ENCODE data around the gene WNT7B. TPM values are rescaled to one million over a fixed set of nuclear protein-coding genes. Genes with fewer than 3 reads are reported as not detected.

Gene WNT7B
- 10 to 100 TPM in 1 of 12 donors, 1 to 10 TPM in 2, under 1 TPM in 6, not detected in 3; 0.04 to 15.2 (median 0.19) TPM for polyA plus RNA-seq (ENCODE audit: insufficient read length in 12 of 12)
- long read RNA-seq, donor 1: 0 reads
- long read RNA-seq, donor 2: 0 reads
- long read RNA-seq, donor 3: 0 reads
- long read RNA-seq, donor 4: 0 reads
- long read RNA-seq, donor 5: 0 reads
- long read RNA-seq, donor 6: 0 reads
- long read RNA-seq, donor 7: 0 reads
- long read RNA-seq, donor 8: 0 reads
- long read RNA-seq, donor 9: 0 reads
- long read RNA-seq, donor 10: 0 reads
- long read RNA-seq, donor 11: 0 reads

- DNase-seq: no peak
Observed at GRCh38 chr22:45977003-45977411, at the start of gene WNT7B. WNT7B (minus strand) TSS chr22:45977162; CDS start chr22:45976754, 408 bp downstream.

- no peak for DNase-seq
Observed at GRCh38 chr22:46025973-46026898, 49.3 kb upstream of the WNT7B start.

GRCh38 chr22:46025225-46025972 is 48.4 kb upstream of the WNT7B start:
- DNase-seq: no peak

DNA sequence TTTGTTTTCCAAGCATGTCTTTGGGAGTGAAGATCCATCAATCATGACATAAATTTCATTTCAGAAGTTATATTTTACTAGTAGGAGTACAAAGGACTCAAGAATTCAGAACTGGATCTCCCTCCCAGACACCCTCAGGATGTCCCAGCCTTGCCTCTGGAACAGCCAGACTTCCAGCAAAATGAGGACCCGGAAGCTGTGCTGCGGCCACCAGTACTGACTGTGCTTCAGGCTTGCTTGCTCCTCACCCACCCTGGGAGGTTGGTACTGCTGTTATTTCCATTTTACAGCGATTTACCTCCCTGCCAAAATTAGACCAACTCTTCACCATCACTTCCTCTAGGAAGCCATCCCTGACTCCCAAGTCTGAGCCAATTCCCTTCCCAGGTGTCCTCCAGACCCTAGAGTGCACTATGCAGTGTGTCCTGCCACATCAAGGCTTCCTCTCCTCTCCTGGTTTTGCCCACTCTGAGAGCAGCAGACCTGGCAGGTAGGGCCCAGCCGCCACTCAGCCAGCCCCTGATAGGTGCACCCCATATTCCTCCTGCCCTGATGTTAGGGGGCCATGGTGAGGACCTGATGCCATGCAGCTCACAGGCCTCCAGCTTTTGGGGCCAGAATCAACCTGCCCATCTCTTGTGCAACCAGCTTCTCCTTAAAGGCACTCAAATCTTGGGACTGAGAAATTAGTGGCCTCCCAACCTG is 47.3 kb upstream of the WNT7B start:
- no peak for DNase-seq

- peak; percentile 69 for DNase-seq
Observed at GRCh38 chr22:46023558-46023981, 46.6 kb upstream of the WNT7B start.

DNA sequence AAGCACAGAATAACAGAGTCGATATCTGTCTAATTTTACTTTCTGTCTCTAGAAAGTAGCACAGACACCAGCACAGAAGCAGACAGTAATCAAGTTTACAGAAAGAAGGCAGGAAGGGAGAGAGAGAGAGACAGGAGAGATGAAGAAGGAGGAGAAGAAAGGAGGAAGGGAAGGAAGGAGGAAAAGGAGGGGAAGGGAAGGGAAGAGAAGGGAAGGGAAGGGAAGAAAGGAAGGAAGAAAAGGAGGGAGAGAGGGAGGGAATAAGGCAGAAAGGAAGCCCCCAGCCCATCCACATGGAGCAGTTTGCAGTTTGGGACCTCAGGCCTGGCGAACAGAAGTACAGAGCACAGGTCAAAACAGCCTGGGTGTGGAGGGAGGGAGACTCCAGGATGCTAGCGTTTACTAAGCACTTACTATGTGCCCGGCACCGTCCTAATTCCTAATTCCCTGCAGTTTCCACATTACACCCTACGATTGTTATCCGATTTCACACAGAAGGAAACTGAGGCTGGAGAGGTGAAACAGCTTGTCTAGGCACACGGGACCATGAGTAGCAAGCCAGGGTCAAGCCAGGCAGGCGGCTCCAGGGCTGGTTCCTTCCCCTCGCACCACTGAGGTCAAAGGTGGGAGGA is 46.0 kb upstream of the WNT7B start:
- no peak for DNase-seq

DNA sequence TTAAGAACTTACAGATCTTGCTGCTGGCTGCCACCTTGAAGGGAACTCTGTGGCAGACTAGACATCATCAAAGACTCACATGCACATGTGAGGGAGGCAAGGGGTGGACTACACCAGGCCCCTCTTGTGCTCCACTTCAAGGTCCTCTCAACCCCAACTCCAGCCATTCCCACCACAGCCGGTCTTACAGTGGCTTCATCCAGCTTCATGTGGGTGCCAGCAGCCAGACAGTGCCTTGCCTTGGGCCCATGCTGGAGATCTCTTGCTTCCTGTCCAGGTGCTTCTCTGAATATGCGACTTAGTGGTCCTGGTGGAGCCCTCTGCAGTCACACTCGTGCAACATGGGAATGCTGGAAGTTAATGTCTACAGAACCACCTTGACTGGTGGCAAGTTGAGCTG is 44.6 kb upstream of the WNT7B start:
- DNase-seq: no peak

- DNase-seq: no peak
Observed at GRCh38 chr22:46019351-46019750, 42.4 kb upstream of the WNT7B start.

DNA sequence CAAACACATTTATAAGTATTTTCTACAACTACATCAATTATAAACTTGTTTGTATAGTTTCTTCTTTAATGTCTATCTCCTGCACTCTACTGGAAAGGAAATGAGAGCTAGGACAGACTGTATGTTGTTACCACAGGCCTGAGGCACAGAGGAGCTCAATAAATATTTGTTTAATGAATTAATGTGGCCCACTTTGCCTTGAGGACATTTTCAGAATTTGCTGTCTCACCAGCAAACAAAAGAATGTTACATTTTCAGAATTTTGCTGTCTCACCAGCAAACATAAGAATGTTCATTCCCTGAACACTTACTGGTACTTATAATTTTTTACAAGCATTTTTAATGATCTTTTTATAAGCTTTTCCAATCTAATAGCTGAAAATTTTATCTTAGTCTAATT is 41.9 kb upstream of the WNT7B start:
- no peak for DNase-seq

- DNase-seq: no peak
Observed at GRCh38 chr22:46017166-46017565, 40.2 kb upstream of the WNT7B start.

DNA sequence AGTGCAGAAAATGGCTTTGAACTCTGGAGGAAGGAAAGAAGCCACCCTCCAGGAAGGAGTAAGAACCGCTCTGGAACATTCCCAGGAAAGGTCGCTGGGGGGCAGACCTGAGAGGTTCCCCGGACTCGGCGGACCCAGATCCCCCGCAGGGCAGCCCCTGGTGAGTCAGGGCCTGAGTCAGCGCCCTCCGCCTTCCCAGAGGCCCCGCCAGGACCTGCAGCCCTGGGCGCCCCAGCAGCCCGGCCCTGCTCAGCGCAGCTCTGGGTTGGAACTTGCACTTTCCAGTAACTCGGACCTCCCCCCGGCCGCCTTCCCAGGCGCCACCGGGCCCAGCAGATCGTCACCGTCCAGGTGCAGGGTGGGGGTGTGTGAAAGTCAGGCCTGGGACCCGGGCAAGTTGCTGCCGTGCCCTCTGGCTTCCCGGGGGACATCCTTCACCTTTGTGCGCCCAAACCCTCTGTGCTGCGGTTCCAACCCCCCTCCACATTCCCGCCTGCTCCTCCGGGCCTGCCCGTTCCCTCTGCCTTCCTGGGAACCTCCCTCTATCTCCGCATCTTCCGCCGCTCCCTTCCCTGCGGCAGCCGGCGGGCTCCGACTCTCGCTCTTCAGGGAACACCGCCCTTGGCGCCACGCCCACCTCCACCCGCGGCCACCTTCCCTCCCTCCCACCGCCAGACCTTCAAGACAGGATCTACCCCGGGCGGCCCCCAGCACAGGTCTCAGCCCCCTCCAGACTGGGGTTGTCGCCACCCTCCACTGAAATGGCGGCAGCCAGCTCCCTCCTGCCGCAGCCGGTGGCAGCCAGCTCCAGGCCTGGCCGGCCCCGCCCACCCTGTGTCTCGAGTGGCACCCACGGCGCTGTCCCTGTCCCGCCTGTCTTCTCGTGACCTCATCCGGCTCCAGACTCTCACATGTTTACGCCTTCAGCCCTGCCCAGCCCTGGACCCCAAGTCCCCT is 36.8 kb upstream of the WNT7B start:
- peak; percentile 83 for DNase-seq

DNA sequence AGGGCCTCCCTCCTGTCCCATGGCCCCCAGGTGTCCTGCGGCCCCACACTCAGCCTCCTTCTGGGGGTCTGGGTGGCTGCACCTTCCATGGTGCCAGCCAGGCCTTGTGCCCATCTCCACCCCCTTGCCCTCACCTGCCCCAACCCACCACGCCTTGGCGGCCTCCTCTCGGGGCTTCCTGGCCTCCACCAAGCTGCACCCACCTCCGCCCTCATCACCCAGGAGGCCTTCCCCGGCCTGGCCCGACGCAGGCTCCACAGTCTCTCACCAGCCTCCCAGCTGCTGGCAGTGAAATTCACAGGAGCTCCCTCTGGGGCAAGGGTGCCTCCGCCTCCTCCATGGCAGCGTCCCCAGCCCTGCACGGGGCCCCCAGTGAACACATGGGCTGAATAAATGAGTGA is 35.9 kb upstream of the WNT7B start:
- DNase-seq: no peak

DNA sequence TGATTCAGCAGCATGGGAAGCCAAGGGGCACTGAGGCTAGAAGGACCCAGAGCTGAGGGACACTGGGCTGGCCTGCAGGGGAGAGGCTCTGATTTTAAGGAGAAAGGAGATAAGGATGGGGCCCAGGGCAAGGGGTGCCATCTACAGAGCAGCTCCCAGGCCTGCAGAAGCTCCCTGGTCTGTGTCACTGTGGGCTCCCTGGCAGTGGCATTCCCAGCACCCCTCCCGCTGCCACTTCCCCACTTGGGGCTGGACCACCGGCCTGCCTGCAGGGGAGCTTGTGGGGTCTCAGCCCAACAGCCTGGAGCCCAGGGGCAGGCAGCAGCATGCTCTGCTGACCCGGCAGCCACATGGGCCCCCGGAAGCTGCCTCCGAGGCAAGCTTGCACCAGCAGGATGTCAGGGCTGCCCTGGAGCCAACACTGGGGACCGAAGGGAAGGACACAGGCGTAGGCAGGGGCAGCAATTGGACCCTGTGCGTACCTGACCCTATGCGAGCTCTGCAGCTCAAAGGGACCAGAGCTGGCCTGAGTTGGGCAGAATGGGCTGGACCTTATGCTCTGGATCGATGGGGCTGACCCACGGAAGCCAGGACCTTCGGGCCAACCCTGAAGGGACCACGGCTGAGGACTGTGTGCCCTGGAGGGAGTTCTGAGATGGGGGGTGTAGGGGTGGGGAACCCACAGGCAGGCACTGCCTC is 35.4 kb upstream of the WNT7B start:
- no peak for DNase-seq

DNA sequence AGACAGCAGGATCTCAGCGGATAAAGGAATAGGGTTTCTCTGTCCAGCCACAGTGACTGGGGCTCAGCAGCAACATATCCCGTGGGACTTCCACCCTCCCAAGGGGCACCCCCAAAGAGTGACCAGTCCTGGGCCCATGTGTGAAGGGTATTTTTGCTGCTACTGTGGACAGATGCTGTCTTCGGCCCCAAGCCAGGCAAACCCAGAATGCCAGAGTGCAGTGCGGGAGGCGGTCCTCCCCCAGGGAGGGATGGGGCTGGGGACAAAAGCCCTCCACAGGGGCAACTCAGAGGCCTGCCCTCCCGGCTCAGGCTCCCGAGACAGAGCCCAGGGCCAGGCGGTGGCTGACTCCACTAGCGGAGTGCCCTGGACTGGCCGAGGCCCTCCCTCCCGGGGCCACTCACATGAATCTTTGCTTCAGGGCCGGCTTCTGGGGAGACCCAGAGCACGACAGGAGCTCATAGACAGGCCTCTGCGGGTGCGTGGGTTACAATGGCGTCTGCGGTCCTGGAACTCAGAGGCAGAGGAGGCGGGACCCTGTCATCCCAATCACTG is 34.7 kb upstream of the WNT7B start:
- no peak for DNase-seq

DNA sequence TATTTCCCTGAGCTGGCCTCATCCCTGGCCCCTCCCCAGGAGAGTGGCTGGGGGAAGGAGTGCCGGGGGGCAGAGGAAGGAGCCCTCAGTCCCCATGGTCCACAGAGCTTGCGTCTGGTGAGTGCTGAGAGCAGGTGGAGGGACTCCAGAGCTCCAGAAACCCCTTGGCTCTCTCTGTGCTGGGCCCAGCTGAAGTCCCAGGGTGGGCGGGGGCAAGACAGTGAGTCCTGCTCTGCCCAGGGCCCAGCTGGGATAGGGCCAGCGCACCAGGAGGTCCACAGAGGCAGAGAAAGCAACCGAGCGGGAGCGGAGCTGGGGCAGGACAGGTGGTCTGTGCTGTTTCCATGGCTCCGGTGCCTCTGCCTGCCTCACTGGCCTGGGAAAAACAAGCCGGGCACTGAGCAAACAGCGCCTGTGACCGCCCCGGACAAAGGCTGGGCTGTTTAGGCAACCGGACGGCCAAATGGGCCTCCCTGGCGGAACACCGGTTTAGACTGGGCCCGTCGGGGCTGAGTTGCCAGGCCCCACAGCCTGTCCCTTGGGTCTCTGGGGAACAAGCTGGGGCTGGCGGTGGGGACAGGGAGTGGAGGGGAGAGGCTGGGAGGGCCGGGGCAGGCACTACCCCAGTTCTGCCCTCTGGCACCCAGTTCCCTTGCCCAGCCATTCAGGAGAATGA is 34.1 kb upstream of the WNT7B start:
- no peak for DNase-seq

DNA sequence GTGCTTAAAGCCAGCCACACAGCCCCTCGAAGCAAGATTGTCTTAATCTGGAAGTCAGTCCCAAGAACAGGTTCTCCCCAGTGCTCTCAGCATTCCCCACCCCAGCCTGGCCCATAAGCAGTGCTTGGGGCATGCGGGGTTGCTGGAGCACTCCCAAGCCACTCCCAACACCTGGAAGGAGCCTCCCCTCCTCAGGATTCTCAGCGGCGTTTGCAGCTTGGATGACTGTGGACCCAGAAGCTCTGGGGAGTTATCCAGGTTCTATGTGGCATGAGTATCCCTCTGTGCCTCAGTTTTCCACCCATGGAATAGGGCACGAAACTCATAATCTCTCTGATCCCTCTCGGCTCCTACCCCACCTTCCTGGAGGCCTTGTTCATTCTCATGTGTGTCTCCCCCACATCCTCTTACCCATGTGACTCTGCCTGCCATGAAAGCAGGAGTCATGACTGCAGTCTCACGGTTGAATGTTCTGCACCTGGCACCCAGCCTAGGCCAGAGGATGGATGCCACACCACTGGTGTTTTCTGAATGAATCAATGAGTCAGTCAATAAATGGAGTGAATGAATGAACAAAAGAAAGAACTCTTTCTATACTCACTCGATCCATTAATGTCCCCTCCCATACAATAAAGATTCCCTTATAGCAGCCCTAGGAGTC is 33.4 kb upstream of the WNT7B start:
- no peak for DNase-seq

GRCh38 chr22:46009730-46010129 is 32.8 kb upstream of the WNT7B start:
- no peak for DNase-seq

All from muscle of arm (tissue), 14 donors.